Neural cell (in vitro differentiated cells): Measurements from ENCODE around the gene ROCK2. TPM values are rescaled to one million over a fixed set of nuclear protein-coding genes. Genes with fewer than 3 reads are reported as not detected.

ENCODE experiments used
- H2AFZ ChIP-seq: fragments of 200-600, 300-800 bp; sonication (generic), shearing (Covaris generic); 2 replicates; pipeline ENCODE4 v1.6.0; 2014; ENCODE audit warnings: low read depth, mild to moderate bottlenecking, antibody characterized with exemption, low read length, moderate library complexity
- H3F3A ChIP-seq: fragments of 200-600 bp; shearing (Covaris generic); 2 replicates; pipeline ENCODE4 v1.6.1; 2016; ENCODE audit warnings: mild to moderate bottlenecking, moderate library complexity, mixed read lengths, antibody characterized with exemption, low read length; ENCODE audit not compliant: insufficient read depth, poor library complexity, severe bottlenecking
- H3K27ac ChIP-seq: fragments of 200-600, 300-800 bp; sonication (generic), shearing (Covaris generic); 2 replicates; pipeline ENCODE4 v1.5.1; 2014; ENCODE audit warnings: mild to moderate bottlenecking, low read length, moderate library complexity
- H3K27me3 ChIP-seq: fragments of 300-800, 200-600 bp; sonication (generic), shearing (Covaris generic); 2 replicates; pipeline ENCODE4 v1.6.0; 2014; ENCODE audit warnings: mild to moderate bottlenecking, low read depth, low read length, moderate library complexity; ENCODE audit not compliant: insufficient read depth
- H3K36me3 ChIP-seq: fragments of 300-800, 200-600 bp; sonication (generic), shearing (Covaris generic); 2 replicates; pipeline ENCODE4 v1.5.1; 2014; ENCODE audit warnings: mild to moderate bottlenecking, antibody characterized with exemption, low read length, moderate library complexity; ENCODE audit not compliant: insufficient read depth
- H3K4me2 ChIP-seq: fragments of 300-800, 200-600 bp; sonication (generic), shearing (Covaris generic); 2 replicates; pipeline ENCODE4 v1.6.0; 2014; ENCODE audit warnings: mild to moderate bottlenecking, low read length
- H3K4me3 ChIP-seq: fragments of 300-800, 200-600 bp; sonication (generic), shearing (Covaris generic); 2 replicates; pipeline ENCODE4 v1.5.1; 2014; ENCODE audit warnings: mild to moderate bottlenecking, low read length, moderate library complexity
- H3K79me2 ChIP-seq: fragments of 200-600 bp; shearing (Covaris generic); replicated peaks from 2 replicates; pipeline ENCODE4 v1.6.0; 2014; ENCODE audit warnings: mild to moderate bottlenecking, low read length, moderate library complexity; ENCODE audit not compliant: insufficient read depth
- H3K9ac ChIP-seq: fragments of 300-800, 200-600 bp; sonication (generic), shearing (Covaris generic); 2 replicates; pipeline ENCODE4 v1.6.1; 2016; ENCODE audit warnings: mild to moderate bottlenecking, low read length, mixed read lengths
- H3K9me2 ChIP-seq: fragments of 200-600 bp; shearing (Covaris generic); 2 replicates; pipeline ENCODE4 v1.6.1; 2016; ENCODE audit warnings: mild to moderate bottlenecking, low read length, mixed read lengths; ENCODE audit not compliant: insufficient read depth
- H3K9me3 ChIP-seq: fragments of 200-600, 300-800 bp; sonication (generic), shearing (Covaris generic); 2 replicates; pipeline ENCODE4 v1.6.1; 2016; ENCODE audit warnings: mild to moderate bottlenecking, mixed run types, low read length, moderate library complexity, mixed read lengths
- H4K20me1 ChIP-seq: fragments of 200-600 bp; shearing (Covaris generic); 2 replicates; pipeline ENCODE4 v1.6.1; 2016; ENCODE audit warnings: mild to moderate bottlenecking, mixed run types; ENCODE audit not compliant: insufficient read depth
- EP300 ChIP-seq: fragments of 450-650 bp; conservative IDR thresholded peaks from 2 replicates; pipeline ENCODE4 v1.6.1; 2014; ENCODE audit warnings: antibody characterized with exemption, mild to moderate bottlenecking, moderate library complexity; ENCODE audit not compliant: poor library complexity, severe bottlenecking
- EZH2 ChIP-seq: fragments of 200-600, 300-800 bp; shearing (Covaris generic), sonication (generic); IDR thresholded peaks from 2 replicates; pipeline ENCODE4 v1.6.1; 2014; ENCODE audit warnings: antibody characterized with exemption, low read length, borderline replicate concordance, mild to moderate bottlenecking; ENCODE audit not compliant: insufficient read depth, poor library complexity, severe bottlenecking
- MXI1 ChIP-seq: fragments of 450-650 bp; conservative IDR thresholded peaks from 2 replicates; pipeline ENCODE4 v1.6.1; 2014; ENCODE audit warnings: antibody characterized with exemption, mild to moderate bottlenecking; ENCODE audit not compliant: poor library complexity, severe bottlenecking
- POLR2AphosphoS5 ChIP-seq: IDR thresholded peaks from 2 replicates; pipeline ENCODE4 v1.6.1; 2012
- RAD21 ChIP-seq: fragments of 450-650 bp; conservative IDR thresholded peaks from 2 replicates; pipeline ENCODE4 v1.6.1; 2014; ENCODE audit warnings: antibody characterized with exemption, mild to moderate bottlenecking, moderate library complexity
- SMC3 ChIP-seq: fragments of 450-650 bp; conservative IDR thresholded peaks from 2 replicates; pipeline ENCODE4 v1.6.1; 2014; ENCODE audit warnings: antibody characterized with exemption, mild to moderate bottlenecking, moderate library complexity; ENCODE audit not compliant: poor library complexity
- TAF1 ChIP-seq: IDR thresholded peaks from 2 replicates; pipeline ENCODE4 v1.6.1; 2012; ENCODE audit warnings: low read depth
- polyA plus RNA-seq: library from polyadenylated mRNA; depleted of rRNA; stranded (reverse); fragments of >200 nt; gene quantifications from 2 replicates; pipeline ENCODE4 v1.2.3, GENCODE V29; 2014
- TF ChIP-seq, protein P1 (sequence below): fragments of 450-650 bp; IDR thresholded peaks from 2 replicates; pipeline ENCODE4 v1.5.1; 2014; ENCODE audit warnings: antibody characterized with exemption, mild to moderate bottlenecking, moderate library complexity; ENCODE audit not compliant: poor library complexity, severe bottlenecking
- TF ChIP-seq, protein P2 (sequence below): IDR thresholded peaks from 2 replicates; pipeline ENCODE4 v1.6.1; 2012; ENCODE audit warnings: borderline replicate concordance

ROCK2 gene
- polyA plus RNA-seq, 1 donor from 2014 or later, result 25.7 TPM

DNA sequence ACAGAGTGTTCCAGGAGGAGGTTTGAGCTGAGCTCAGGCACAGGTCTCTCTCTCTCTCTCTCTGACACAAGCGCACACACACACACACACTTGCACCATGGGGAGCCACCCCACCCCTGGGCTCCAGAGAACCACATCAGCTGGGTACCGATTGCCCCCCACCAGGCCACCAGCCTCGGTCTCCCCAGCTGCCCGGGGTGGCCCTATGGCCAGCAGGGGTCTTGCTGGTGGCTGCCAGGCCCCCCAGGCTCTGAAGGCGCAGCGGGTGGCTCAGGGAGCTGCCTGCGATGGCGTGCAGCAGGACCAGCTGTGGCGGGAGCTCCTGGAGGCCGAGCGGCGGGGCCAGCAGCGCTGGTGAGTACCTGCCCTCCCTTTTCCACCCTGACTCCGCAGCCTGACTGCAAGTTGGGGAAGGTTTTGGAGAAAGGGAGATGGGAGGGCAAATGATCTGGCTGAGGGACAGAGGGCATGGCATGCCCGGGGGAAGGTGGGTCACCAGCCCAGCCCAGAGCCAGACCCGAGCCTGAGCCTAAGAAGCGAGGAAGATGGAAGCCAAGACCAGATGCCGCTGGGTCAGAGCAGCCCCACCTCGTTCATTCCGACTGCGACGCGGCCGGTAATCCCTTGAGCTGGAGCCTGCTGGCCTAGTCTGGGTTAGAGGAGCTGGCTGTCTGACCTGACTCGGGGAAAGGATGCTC is 211.0 kb downstream of the ROCK2 start:
- no peak for TF ChIP-seq SMC3
- TF ChIP-seq, protein P1, sequence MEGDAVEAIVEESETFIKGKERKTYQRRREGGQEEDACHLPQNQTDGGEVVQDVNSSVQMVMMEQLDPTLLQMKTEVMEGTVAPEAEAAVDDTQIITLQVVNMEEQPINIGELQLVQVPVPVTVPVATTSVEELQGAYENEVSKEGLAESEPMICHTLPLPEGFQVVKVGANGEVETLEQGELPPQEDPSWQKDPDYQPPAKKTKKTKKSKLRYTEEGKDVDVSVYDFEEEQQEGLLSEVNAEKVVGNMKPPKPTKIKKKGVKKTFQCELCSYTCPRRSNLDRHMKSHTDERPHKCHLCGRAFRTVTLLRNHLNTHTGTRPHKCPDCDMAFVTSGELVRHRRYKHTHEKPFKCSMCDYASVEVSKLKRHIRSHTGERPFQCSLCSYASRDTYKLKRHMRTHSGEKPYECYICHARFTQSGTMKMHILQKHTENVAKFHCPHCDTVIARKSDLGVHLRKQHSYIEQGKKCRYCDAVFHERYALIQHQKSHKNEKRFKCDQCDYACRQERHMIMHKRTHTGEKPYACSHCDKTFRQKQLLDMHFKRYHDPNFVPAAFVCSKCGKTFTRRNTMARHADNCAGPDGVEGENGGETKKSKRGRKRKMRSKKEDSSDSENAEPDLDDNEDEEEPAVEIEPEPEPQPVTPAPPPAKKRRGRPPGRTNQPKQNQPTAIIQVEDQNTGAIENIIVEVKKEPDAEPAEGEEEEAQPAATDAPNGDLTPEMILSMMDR, result no peak
- TF ChIP-seq EP300, result no peak
- TF ChIP-seq POLR2AphosphoS5, result no peak
- no peak for TF ChIP-seq RAD21
- TF ChIP-seq TAF1, result no peak
- TF ChIP-seq, protein P2, sequence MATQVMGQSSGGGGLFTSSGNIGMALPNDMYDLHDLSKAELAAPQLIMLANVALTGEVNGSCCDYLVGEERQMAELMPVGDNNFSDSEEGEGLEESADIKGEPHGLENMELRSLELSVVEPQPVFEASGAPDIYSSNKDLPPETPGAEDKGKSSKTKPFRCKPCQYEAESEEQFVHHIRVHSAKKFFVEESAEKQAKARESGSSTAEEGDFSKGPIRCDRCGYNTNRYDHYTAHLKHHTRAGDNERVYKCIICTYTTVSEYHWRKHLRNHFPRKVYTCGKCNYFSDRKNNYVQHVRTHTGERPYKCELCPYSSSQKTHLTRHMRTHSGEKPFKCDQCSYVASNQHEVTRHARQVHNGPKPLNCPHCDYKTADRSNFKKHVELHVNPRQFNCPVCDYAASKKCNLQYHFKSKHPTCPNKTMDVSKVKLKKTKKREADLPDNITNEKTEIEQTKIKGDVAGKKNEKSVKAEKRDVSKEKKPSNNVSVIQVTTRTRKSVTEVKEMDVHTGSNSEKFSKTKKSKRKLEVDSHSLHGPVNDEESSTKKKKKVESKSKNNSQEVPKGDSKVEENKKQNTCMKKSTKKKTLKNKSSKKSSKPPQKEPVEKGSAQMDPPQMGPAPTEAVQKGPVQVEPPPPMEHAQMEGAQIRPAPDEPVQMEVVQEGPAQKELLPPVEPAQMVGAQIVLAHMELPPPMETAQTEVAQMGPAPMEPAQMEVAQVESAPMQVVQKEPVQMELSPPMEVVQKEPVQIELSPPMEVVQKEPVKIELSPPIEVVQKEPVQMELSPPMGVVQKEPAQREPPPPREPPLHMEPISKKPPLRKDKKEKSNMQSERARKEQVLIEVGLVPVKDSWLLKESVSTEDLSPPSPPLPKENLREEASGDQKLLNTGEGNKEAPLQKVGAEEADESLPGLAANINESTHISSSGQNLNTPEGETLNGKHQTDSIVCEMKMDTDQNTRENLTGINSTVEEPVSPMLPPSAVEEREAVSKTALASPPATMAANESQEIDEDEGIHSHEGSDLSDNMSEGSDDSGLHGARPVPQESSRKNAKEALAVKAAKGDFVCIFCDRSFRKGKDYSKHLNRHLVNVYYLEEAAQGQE, result no peak
- no peak for TF ChIP-seq EZH2
- no peak for TF ChIP-seq MXI1
- Histone ChIP-seq H3K27me3 (no peaks in the 10 kb centered on the region), H3K4me3 (peak overlapping the region; percentile 49), H4K20me1 (no peaks in the 10 kb centered on the region), H3K9me3 (no peaks in the 10 kb centered on the region), H3K9me2 (no peaks in the 10 kb centered on the region), H3F3A (no peaks in the 10 kb centered on the region), H3K36me3 (no peaks in the 10 kb centered on the region), H2AFZ (peak overlapping the region; percentile 56), H3K79me2 (no peaks in the 10 kb centered on the region), H3K27ac (no peak overlapping the region), H3K4me2 (no peak overlapping the region), H3K9ac (peak overlapping the region; percentile 32)

DNA sequence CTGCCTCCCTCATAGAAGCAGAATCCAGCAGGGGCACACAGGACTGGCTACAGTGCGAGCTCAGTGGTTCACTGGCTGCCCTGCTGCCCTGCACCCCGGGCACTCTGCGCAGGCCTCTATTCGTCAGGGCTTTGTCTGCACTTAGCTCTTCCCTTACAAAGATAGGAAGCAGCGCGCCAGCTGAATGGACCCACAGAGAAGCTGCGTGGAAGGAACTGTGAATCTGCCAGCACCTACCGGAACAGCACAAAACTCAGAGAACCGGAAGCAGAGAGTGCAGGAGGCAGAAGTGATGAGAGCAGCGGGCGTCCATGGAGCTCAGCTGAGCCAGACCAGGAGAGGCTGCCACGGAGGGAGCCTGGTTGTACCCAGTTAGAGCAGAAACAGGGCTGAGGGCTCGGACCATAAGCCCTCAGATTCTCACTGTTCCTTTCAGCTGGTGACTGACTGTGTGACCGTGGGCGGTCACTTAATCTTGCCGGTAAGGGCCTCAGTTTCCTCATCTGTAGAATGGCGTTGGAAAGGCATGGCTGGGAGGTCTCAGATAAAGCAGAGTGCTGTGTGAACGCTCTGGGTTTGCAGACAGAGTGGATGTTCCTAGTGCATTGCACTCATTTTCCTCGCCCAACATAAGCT is 212.3 kb downstream of the ROCK2 start:
- Histone ChIP-seq H3K4me2 (no peak overlapping the region), H3K9me2 (no peaks in the 10 kb centered on the region), H3F3A (no peaks in the 10 kb centered on the region), H4K20me1 (no peaks in the 10 kb centered on the region), H3K9me3 (no peaks in the 10 kb centered on the region), H3K4me3 (no peak overlapping the region), H2AFZ (no peak overlapping the region), H3K79me2 (no peaks in the 10 kb centered on the region), H3K9ac (no peak overlapping the region), H3K36me3 (no peaks in the 10 kb centered on the region), H3K27ac (no peak overlapping the region), H3K27me3 (no peaks in the 10 kb centered on the region)
- TF ChIP-seq, protein P1, result no peak
- TF ChIP-seq SMC3 (no peak), EP300 (no peak), MXI1 (no peak), EZH2 (no peak), RAD21 (no peak), POLR2AphosphoS5 (no peak), TAF1 (no peak)
- TF ChIP-seq, protein P2, result no peak
